Spleen (tissue), 11 donors: Measurements from ENCODE around the gene CRYL1. TPM values are rescaled to one million over a fixed set of nuclear protein-coding genes. Genes with fewer than 3 reads are reported as not detected.

ENCODE experiments used
- DNase-seq: peaks from one replicate; pipeline ENCODE4 v3.0.0-alpha.2; 2020
- H3K27ac ChIP-seq, 8 donors: fragments of 200-600 bp; sonication (generic) in 7 of 8; 1 replicate in 4 of 8; 2 replicates in 4 of 8; pipeline versions ENCODE4 v1.5.0 to v1.8.0; 2016 to 2021; ENCODE audit warnings: inconsistent platforms in 4 of 8, mild to moderate bottlenecking in 4 of 8, moderate library complexity in 1 of 8
- H3K27me3 ChIP-seq, 7 donors: fragments of 200-600 bp; sonication (generic) in 6 of 7; replicated peaks in 1 of 7; 1 replicate in 4 of 7; 2 replicates in 3 of 7; pipeline versions ENCODE4 v1.5.0 to v1.8.0; 2016 to 2021; ENCODE audit warnings: inconsistent platforms in 3 of 7, mild to moderate bottlenecking in 1 of 7
- H3K36me3 ChIP-seq, 6 donors: fragments of 200-600 bp; sonication (generic) in 5 of 6; 1 replicate in 4 of 6; 2 replicates in 2 of 6; pipeline versions ENCODE4 v1.5.0 to v1.8.0; 2016 to 2021; ENCODE audit warnings: inconsistent platforms in 2 of 6
- H3K4me1 ChIP-seq, 6 donors: fragments of 200-600 bp; sonication (generic) in 5 of 6; 1 replicate in 3 of 6; 2 replicates in 3 of 6; pipeline versions ENCODE4 v1.5.0 to v1.8.0; 2016 to 2021; ENCODE audit warnings: inconsistent platforms in 3 of 6
- H3K4me3 ChIP-seq, 8 donors: fragments of 200-600 bp; sonication (generic) in 7 of 8; 1 replicate in 4 of 8; 2 replicates in 4 of 8; pipeline versions ENCODE4 v1.5.0 to v1.8.0; 2016 to 2021; ENCODE audit warnings: inconsistent platforms in 4 of 8, mild to moderate bottlenecking in 4 of 8, moderate library complexity in 2 of 8
- H3K9me3 ChIP-seq, 8 donors: fragments of 200-600 bp; sonication (generic) in 7 of 8; 1 replicate in 4 of 8; 2 replicates in 4 of 8; pipeline versions ENCODE4 v1.5.0 to v1.8.0; 2016 to 2021; ENCODE audit warnings: inconsistent platforms in 4 of 8
- POLR2A ChIP-seq, 3 donors: fragments of 450-650 bp; IDR thresholded peaks; one replicate each; pipeline ENCODE4 v1.5.1; 2017; ENCODE audit warnings: antibody characterized with exemption in 3 of 3, mild to moderate bottlenecking in 1 of 3
- POLR2AphosphoS5 ChIP-seq, 3 donors: sonication (generic); formaldehyde crosslinking; IDR thresholded peaks; one replicate each; pipeline ENCODE4 v1.5.1; 2017; ENCODE audit warnings: antibody characterized with exemption in 3 of 3
- WGBS, 5 donors: extraction: QIAGEN DNeasy Blood & Tissue Kit in 3 of 5; methylation state at CpG; one replicate each; pipeline versions ENCODE4 v1.1.5 to v1.1.7; 2013 to 2018; 5-methylcytosine and 5-hydroxymethylcytosine counted together
- intact Hi-C: fragments of 100-400 bp; cut with DNase I; formaldehyde crosslinking; loops from one replicate; pipeline ENCODE4 v1.15.0; 2023; ENCODE audit warnings: low total_unique reads
- polyA plus RNA-seq, 3 donors: library from polyadenylated mRNA; stranded (reverse); fragments of 200-250 nt; gene quantifications; one replicate each; pipeline ENCODE4 v1.2.1, GENCODE V29; 2013
- total RNA-seq, 7 donors: library from RNA; depleted of rRNA in 3 of 7; stranded (reverse); fragments of >200 nt in 3 of 7; fragmentation: NEBNext Ultra II Directional in 4 of 7; extraction: Animal tissue kit (Norgen Biotek cat#: 25700) in 4 of 7; gene quantifications; one replicate each; pipeline versions ENCODE4 v1.1.0 to v1.2.1, GENCODE V29; 2016 to 2021
- TF ChIP-seq, protein P1 (sequence below), 11 experiments: fragments of 200-600 bp in 7 of 11; fragments of 450-650 bp in 4 of 11; sonication (generic) in 4 of 11; IDR thresholded peaks in 8 of 11; conservative IDR thresholded peaks in 3 of 11; 1 replicate in 7 of 11; 2 replicates in 4 of 11; pipeline versions ENCODE4 v1.4.0 to v1.8.0; 2016 to 2021; ENCODE audit warnings: antibody characterized with exemption in 11 of 11, inconsistent platforms in 4 of 11, mild to moderate bottlenecking in 1 of 11
- donor health status: healthy with polysubstance abuse.
- donor health status: DM: no; HTN: no; CAD: no; lungs with moderate emphysema.
- donor health status: DM: no; HTN: no; CAD: no.
- donor health status: Bipolar disorder and iron deficiency.
- donor health status: healthy.
- donor health status: DM: no; HTN: no; CAD: no.
- donor health status: DM: yes; HTN: yes; CAD: no.

Gene CRYL1
- total and polyA plus RNA-seq, 10 donors: 13.5 to 46.5 (median 29.0) TPM

GRCh38 chr13:20528452-20528851, 2.8 kb upstream of the CRYL1 start:
- TF ChIP-seq, protein P1, sequence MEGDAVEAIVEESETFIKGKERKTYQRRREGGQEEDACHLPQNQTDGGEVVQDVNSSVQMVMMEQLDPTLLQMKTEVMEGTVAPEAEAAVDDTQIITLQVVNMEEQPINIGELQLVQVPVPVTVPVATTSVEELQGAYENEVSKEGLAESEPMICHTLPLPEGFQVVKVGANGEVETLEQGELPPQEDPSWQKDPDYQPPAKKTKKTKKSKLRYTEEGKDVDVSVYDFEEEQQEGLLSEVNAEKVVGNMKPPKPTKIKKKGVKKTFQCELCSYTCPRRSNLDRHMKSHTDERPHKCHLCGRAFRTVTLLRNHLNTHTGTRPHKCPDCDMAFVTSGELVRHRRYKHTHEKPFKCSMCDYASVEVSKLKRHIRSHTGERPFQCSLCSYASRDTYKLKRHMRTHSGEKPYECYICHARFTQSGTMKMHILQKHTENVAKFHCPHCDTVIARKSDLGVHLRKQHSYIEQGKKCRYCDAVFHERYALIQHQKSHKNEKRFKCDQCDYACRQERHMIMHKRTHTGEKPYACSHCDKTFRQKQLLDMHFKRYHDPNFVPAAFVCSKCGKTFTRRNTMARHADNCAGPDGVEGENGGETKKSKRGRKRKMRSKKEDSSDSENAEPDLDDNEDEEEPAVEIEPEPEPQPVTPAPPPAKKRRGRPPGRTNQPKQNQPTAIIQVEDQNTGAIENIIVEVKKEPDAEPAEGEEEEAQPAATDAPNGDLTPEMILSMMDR (IDR thresholded peaks at IDR 0.05 in 8 of 11, conservative IDR thresholded peaks at IDR 0.05 in 3 of 11): no peak
- no peak for TF ChIP-seq POLR2AphosphoS5 (IDR thresholded peaks at IDR 0.05)
- no peak for TF ChIP-seq POLR2A (IDR thresholded peaks at IDR 0.05)
- no peaks in the 10 kb centered on the region for H3K36me3 ChIP-seq
- intact Hi-C loops: loop anchor here (5.0 kb wide), 1 partner anchor 39 kb away; the partner anchor contains the start of gene IFT88
- DNase-seq: no peak
- H3K27ac ChIP-seq: no peak overlapping the region
- no peaks in the 10 kb centered on the region for H3K27me3 ChIP-seq
- H3K9me3 ChIP-seq: no peaks in the 10 kb centered on the region
- peaks cover 10 to 33% (median 18%) of the 10 kb centered on the region in 6 donors for H3K4me1 ChIP-seq
- 71 to 81% (median 78%) methylated on average over 2 of the region's 2 CpGs for WGBS, 5 donors
- H3K4me3 ChIP-seq: no peak overlapping the region

GRCh38 chr13:20526664-20527063, 1.0 kb upstream of the CRYL1 start:
- Histone ChIP-seq H3K4me1 (peaks cover 10 to 34% (median 18%) of the 10 kb centered on the region in 6 donors), H3K27me3 (no peaks in the 10 kb centered on the region), H3K4me3 (peak overlapping the region; percentile 71 to 94 (median 81)), H3K36me3 (no peaks in the 10 kb centered on the region), H3K27ac (peak overlapping the region; percentile 69 to 95 (median 90)), H3K9me3 (no peaks in the 10 kb centered on the region)
- 42 to 76% (median 66%) methylated on average over 6 of the region's 6 CpGs for WGBS, 5 donors
- no peak for DNase-seq
- TF ChIP-seq, protein P1 (IDR thresholded peaks at IDR 0.05 in 8 of 11, conservative IDR thresholded peaks at IDR 0.05 in 3 of 11): no peak
- TF ChIP-seq POLR2AphosphoS5 (IDR thresholded peaks at IDR 0.05): no peak
- intact Hi-C loops: loop anchor here (5.0 kb wide), 1 partner anchor 41 kb away; the partner anchor contains the start of gene IFT88

GRCh38 chr13:20525144-20525600, 485 bp downstream of the CRYL1 start:
- no peaks in the 10 kb centered on the region for H3K36me3 ChIP-seq
- WGBS, 5 donors: 2 to 6% (median 2%) methylated on average over 13 to 37 of the region's 37 CpGs

GRCh38 chr13:20521364-20522115, 4.1 kb downstream of the CRYL1 start:
- H3K9me3 ChIP-seq: no peaks in the 10 kb centered on the region
- intact Hi-C loops: no loop called here
- no peak for TF ChIP-seq POLR2A (IDR thresholded peaks at IDR 0.05)
- TF ChIP-seq, protein P1 (IDR thresholded peaks at IDR 0.05 in 8 of 11, conservative IDR thresholded peaks at IDR 0.05 in 3 of 11): no peak
- no peak for TF ChIP-seq POLR2AphosphoS5 (IDR thresholded peaks at IDR 0.05)
- H3K27ac ChIP-seq: no peak overlapping the region
- no peak for DNase-seq
- 79 to 91% (median 83%) methylated on average over 5 of the region's 5 CpGs for WGBS, 5 donors
- H3K36me3 ChIP-seq: no peaks in the 10 kb centered on the region
- H3K4me1 ChIP-seq: peaks cover 6 to 27% (median 13%) of the 10 kb centered on the region in 6 donors
- no peak overlapping the region for H3K4me3 ChIP-seq
- H3K27me3 ChIP-seq: no peaks in the 10 kb centered on the region

More at GRCh38 chr13:20525144-20525600, 485 bp downstream of the CRYL1 start:
- peak overlapping the region; percentile 71 to 94 (median 81) for H3K4me3 ChIP-seq
- no peak for TF ChIP-seq POLR2A (IDR thresholded peaks at IDR 0.05)
- intact Hi-C loops: loop anchor here (5.0 kb wide), 1 partner anchor 42 kb away; the partner anchor contains the start of gene IFT88
- H3K27ac ChIP-seq: peak overlapping the region; percentile 69 to 95 (median 90)
- no peaks in the 10 kb centered on the region for H3K27me3 ChIP-seq
- DNase-seq: peak; percentile 88
- peaks cover 10 to 34% (median 18%) of the 10 kb centered on the region in 6 donors for H3K4me1 ChIP-seq
- no peaks in the 10 kb centered on the region for H3K9me3 ChIP-seq
